ENCODE measurements around the gene PCGF1. TPM values are rescaled to one million over a fixed set of nuclear protein-coding genes. Genes with fewer than 3 reads are reported as not detected.
A peak's percentile ranks its signal among the peaks of the same experiment; 100 is the strongest.

PCGF1 gene
- total and polyA plus RNA-seq, 2 of the 13 experiments (the other 11 are each of a cell fraction or from before 2014, with no cell fraction given), result 20.4 to 22.6 TPM

DNA sequence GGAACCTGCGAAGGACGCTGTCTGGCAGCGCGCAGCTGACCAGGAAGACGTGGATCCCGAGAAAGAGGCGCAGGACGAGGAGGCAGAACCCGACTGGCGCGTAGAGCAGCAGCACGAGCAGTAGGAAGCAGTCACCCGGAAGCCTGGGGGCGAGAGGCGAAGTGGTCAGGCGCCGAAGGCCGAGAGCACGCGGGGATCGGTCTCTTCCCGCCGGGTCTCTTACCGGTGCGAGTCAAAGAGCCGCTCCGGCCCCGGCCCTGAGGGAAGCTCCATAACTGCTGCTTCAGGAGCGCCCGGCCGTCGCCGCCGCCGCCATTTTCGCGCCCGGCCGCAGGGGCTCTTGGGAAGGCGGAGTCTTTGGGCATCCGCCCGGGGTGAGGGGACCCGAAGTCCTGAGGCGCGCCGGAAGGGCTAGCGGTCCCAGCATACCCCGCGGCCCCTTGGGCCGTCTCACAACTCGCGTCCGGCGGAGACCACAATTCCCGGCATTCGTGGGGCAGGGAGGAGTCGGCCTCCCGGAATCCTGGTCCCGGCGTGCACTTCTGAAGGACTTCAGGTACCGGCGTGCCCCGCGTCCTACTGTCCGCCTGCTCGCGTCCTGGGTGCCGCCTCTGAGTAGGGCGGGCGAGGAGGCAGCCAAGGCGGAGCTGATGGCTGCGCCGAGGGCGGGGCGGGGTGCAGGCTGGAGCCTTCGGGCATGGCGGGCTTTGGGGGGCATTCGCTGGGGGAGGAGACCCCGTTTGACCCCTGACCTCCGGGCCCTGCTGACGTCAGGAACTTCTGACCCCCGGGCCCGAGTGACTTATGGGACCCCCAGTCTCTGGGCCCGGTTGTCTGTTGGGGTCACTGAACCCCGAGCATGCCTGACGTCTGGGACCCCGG, 22.1 kb upstream of the PCGF1 start, which contains the start of the genes AUP1 and HTRA2 (continued):
- TF ChIP-seq ZKSCAN1 (IDR thresholded peaks at IDR 0.05; ENCODE audit: low read length) (no peak), POLR2AphosphoS2 (IDR thresholded peaks at IDR 0.05; ENCODE audit: low read depth, low read length) (no peak; the same call in 1 of the 2 replicates), TCF7 (IDR thresholded peaks at IDR 0.05; ENCODE audit: low read depth) (peak; percentile 47; the same call in 1 of the 2 replicates), ZNF616 (CRISPR knock-in tag; IDR thresholded peaks at IDR 0.05; ENCODE audit: low read depth) (0 out of 2 replicates have a peak, but pooled peaks have one; percentile 11), HNRNPK (IDR thresholded peaks at IDR 0.05; ENCODE audit: low read depth, low read length, poor library complexity, severe bottlenecking) (peak; percentile 41), ZSCAN20 (CRISPR knock-in tag; IDR thresholded peaks at IDR 0.05; ENCODE audit: borderline replicate concordance) (0 out of 2 replicates have a peak, but pooled peaks have one; percentile 26), MAFF (IDR thresholded peaks at IDR 0.05; ENCODE audit: low read depth, low read length) (no peak), HIVEP1 (CRISPR knock-in tag; IDR thresholded peaks at IDR 0.05) (no peak; the same call in none of the 2 replicates), SMARCC2 (IDR thresholded peaks at IDR 0.05) (no peak), PCBP1 (IDR thresholded peaks at IDR 0.05; ENCODE audit: borderline replicate concordance, low read depth, low read length) (0 out of 2 replicates have a peak, but pooled peaks have one; percentile 18), ZNF224 (CRISPR knock-in tag; IDR thresholded peaks at IDR 0.05) (no peak; the same call in 1 of the 2 replicates), ERF (CRISPR knock-in tag; IDR thresholded peaks at IDR 0.05) (peak; percentile 91), EEA1 (CRISPR knock-in tag; IDR thresholded peaks at IDR 0.05; ENCODE audit: borderline replicate concordance) (peak; percentile 96; the same call in 1 of the 2 replicates), SMYD3 (CRISPR knock-in tag; IDR thresholded peaks at IDR 0.05) (no peak; the same call in 1 of the 2 replicates), MTA1 (CRISPR knock-in tag; IDR thresholded peaks at IDR 0.05; ENCODE audit: borderline replicate concordance) (0 out of 2 replicates have a peak, but pooled peaks have one; percentile 41), ELF4 (CRISPR knock-in tag; IDR thresholded peaks at IDR 0.05; ENCODE audit: borderline replicate concordance) (peak; percentile 86; the same call in 1 of the 2 replicates), ZNF772 (CRISPR knock-in tag; IDR thresholded peaks at IDR 0.05) (peak; percentile 90), ZNF33A (CRISPR knock-in tag; IDR thresholded peaks at IDR 0.05; ENCODE audit: borderline replicate concordance) (no peak), PBX3 (CRISPR knock-in tag; IDR thresholded peaks at IDR 0.05; ENCODE audit: borderline replicate concordance) (no peak), ZNF564 (CRISPR knock-in tag; IDR thresholded peaks at IDR 0.05) (peak; percentile 94)
- TF ChIP-seq, protein P1, sequence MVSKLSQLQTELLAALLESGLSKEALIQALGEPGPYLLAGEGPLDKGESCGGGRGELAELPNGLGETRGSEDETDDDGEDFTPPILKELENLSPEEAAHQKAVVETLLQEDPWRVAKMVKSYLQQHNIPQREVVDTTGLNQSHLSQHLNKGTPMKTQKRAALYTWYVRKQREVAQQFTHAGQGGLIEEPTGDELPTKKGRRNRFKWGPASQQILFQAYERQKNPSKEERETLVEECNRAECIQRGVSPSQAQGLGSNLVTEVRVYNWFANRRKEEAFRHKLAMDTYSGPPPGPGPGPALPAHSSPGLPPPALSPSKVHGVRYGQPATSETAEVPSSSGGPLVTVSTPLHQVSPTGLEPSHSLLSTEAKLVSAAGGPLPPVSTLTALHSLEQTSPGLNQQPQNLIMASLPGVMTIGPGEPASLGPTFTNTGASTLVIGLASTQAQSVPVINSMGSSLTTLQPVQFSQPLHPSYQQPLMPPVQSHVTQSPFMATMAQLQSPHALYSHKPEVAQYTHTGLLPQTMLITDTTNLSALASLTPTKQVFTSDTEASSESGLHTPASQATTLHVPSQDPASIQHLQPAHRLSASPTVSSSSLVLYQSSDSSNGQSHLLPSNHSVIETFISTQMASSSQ (IDR thresholded peaks at IDR 0.05; ENCODE audit: low read depth), result no peak
- TF ChIP-seq, protein P1 (CRISPR knock-in tag; IDR thresholded peaks at IDR 0.05; ENCODE audit: borderline replicate concordance), result peak; percentile 81; the same call in 1 of the 2 replicates
- TF ChIP-seq, protein P2, sequence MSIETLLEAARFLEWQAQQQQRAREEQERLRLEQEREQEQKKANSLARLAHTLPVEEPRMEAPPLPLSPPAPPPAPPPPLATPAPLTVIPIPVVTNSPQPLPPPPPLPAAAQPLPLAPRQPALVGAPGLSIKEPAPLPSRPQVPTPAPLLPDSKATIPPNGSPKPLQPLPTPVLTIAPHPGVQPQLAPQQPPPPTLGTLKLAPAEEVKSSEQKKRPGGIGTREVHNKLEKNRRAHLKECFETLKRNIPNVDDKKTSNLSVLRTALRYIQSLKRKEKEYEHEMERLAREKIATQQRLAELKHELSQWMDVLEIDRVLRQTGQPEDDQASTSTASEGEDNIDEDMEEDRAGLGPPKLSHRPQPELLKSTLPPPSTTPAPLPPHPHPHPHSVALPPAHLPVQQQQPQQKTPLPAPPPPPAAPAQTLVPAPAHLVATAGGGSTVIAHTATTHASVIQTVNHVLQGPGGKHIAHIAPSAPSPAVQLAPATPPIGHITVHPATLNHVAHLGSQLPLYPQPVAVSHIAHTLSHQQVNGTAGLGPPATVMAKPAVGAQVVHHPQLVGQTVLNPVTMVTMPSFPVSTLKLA (IDR thresholded peaks at IDR 0.05), result peak; percentile 71
